COLO668 (cell line): ENCODE measurements around the gene CANT1.

Experiments
- DNase-seq: peaks from one replicate; lab custom pipeline; 2025; ENCODE audit not compliant: unreplicated experiment; lab: John Stamatoyannopoulos, UW

The CANT1 gene

DNA sequence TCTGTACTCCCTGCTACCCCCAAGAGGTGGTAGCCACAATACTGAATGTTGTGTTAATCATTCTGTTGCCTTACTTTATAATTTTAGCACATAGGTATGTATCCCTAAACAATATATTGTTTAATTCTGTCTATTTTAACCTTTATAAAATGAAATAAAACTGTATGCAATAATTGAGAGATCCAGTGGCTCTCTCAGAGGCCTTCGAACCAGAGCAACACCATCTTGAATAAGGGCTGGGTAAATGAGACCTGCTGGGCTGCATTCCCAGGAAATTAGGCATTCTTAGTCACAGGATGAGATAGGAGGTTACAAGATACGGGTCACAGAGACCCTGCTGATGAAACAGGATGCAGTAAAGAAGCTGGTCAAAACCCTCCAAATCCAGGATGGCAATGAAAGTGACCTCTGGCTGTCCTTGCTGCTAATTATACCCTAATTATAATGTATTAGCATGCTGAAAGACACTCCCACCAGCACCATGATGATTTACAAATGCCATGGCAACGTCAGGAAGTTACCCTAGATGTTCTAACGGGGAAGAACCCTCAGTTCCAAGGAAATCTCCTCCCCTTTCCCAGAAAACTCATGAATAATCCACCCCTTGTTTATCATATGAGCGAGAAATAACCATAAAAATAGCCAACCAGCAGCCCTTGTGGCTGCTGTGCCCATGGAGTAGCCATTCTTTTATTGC lies 2.0 kb upstream of the CANT1 start:
- DNase-seq = no peak

DNA sequence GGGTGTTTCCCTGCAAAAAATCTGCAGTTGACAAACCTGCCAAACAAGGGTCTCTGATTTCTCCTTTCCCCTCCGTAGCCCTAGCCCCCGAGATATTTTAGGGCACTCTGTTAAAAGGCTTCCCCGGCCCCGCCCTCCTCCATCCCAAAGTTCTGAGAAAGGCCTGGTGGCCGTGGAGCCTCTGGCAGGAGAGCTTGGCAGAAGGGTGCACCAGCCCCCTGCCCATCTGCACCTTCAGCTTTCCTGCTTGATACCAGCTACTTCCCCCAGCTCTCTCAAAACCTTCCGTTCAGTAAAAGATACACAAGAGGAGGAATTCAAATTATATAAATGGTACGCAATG lies 711 bp upstream of the CANT1 start:
- no peak for DNase-seq

DNA sequence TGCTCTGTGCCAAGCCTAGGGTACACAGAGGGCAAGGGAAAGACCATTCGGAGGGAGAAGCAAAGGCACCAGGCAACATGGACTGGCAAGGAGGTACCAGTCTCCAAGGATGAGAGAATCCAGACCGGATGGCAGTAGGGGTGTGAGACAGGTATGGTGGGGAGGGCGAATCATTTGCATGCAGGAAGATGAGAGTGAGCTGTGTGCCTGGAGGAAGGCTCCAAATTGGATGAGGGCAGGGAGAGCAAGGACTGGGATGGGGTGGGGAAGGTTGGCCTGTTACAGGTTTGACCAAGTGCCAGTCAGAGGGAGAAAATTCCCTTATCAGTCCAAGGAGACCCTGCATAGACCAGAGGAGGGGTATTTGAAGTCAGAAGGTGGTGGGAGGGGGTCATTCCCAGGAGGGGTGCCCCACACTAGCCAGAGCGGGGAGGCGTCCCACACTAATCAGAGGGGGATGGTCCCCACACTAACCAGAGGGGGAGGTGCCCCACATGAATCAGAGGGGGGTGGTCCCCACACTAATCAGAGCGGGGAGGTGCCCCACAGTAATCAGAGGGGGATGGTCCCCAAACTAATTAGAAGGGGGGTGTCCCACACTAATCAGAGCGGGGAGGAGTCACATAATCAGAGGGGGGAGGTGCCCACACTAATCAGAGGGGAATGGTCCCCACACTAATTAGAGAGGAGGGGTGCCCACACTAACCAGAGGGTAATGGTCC lies 737 bp downstream of the CANT1 start:
- no peak for DNase-seq

DNA sequence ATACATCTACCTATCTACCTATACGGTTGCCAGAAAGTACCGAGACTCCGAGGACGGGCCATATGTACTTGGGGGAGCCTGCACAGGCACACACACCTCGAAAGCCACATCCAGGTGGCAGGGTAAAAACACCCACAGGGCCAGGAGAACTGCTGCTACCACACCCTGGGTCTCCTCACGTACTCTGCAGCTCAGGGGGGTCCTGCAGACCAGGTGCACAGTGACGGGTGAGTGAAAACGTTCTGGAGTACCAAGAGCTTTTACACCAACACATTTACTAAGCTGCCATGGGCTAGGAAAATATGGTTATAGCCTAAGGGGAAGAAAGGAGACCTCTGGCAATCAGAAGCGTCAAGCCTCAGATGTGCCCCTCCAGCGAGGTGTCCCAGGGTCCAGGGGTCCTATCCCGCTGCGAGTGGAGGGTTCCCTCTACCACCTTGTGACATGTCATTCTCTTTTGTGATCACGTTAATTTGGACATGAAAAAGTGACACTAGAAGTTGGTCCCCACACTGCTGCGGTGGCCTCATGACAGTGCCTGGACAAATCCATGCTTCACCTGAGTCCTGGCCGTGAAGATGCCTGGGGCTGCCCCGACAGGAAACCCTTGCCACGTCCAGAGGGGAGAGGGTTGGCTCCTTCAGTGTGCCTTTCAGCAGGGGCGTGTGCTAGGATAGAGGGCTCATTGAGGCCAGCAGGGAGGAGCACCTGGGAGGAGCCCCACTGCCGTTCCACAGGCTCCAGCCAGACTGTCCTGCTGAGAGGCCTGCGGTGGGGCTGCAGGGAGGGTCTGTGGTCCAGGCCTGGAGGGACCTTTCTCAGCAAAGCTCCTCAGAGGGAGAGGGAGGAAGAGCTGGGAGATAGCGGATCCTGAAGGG lies 1.8 kb downstream of the CANT1 start:
- no peak for DNase-seq

DNA sequence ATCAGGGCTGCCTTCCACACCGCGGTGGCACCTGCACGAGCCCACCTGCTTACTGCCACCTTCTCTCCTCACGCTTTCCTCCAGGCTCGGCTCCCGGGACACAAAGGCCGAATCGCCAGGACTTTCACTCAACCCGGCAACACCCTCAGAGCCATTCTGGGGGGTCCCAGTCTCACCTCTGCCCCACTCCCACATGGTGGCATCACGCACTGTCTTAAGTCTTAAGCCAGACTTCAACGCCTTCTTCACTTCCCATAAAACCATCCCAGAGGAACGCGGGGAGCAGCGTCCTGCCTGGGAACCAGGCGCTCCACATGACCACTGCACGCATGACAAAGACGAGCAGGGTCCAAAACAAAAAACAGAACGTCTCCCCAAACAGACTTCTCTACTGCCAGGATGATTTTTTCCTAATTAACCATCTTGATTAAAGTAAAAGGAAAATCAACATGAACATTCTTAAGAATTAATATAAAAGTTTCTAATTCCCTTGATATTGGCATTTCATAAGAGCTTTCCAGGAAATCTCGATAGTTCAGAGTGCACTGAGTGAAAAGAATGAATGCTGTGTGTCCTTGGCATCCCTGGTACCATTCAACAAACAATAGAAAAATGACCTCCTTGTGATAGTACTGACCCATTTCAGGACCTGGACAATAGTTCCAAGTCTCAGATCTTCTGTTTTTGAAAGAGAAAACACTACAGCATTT lies 2.6 kb downstream of the CANT1 start:
- no peak for DNase-seq

DNA sequence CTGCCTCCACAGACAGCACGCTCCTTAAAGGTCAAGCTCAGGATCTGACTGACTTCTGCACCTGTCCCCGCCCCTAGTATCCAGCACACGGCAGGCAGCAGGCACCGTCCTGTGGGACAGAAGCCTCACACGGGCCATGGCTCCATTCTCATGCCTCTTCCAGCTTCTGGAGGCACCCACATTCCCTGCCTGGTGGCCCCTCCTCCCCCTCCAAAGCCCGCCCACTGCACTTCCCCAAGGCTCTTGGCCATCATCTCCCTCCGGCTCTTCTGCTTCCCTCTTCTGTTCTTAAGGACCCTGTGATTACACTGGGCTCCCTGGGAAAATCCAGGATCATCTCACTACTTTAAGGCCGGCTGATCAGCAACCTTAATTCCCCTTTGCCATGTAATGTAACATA lies 3.5 kb downstream of the CANT1 start:
- peak; percentile 9 for DNase-seq

DNA sequence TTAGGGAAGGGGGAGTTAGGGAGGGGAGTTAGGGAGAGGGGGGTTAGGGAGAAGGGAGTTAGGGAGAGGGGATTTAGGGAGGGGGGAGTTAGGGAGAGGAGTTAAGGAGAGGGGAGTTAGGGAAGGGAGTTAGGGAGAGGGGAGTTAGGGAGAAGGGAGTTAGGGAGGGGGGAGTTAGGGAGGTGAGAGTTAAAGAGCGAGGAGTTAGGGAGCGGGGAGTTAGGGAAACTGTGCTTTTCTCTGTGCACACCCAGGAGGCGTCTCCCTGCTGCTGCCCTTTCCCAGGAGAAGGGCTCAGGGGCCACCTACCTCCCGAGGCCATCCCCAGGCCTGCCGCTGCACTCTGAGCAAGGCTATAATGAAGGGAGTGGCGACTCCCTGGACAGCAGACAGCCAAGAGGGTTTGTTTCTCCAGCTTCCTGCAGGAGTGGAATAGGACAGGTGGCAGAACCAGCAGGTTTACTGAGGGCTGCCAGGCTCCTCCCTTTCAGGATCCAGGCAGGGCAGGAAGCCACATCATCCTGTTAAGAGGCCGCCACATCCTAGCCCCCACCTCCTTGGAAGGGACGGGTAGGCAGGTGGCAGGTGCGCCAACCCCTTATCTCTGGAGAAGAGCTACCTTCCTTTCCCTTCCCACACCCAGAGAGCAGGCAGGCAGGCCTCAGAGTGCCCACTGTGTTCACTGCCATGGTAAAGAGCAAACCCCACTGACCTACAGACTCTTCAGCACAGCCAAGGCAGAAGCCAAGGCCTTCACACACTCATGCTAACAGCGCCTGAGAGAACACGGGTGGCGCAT lies 4.3 kb downstream of the CANT1 start:
- DNase-seq = peak; percentile 78

DNA sequence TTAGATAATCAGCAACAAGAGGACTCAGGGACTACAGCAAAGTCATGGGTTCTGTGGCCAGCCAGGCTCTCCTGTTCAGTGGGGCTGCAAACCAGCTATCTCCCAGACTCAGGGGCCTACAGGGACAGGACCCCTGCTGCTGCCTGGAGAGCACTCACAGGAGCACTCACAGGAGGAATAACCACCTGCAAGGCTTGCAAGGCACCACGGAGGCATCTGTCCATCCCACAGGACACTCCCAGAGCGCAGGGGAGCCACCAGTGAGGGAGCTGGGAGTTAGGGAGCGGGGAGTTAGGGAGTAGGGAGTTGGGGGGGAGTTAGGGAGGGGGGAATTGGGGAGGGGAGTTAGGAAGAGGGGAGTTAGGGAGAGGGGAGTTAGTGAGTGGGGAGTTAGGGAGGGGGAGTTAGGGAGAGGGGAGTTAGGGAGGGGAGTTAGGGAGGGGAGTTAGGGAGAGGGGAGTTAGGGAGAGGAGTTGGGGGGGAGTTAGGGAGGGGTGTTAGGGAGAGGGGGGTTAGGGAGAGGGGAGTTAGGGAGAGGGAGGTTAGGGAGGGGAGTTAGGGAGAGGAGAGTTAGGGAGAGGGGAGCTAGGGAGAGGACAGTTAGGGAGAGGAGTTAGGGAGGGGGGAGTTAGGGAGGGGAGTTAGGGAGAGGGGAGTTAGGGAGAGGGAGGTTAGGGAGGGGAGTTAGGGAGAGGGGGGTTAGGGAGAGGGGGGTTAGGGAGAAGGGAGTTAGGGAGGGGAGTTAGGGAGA lies 5.7 kb downstream of the CANT1 start:
- DNase-seq = no peak

DNA sequence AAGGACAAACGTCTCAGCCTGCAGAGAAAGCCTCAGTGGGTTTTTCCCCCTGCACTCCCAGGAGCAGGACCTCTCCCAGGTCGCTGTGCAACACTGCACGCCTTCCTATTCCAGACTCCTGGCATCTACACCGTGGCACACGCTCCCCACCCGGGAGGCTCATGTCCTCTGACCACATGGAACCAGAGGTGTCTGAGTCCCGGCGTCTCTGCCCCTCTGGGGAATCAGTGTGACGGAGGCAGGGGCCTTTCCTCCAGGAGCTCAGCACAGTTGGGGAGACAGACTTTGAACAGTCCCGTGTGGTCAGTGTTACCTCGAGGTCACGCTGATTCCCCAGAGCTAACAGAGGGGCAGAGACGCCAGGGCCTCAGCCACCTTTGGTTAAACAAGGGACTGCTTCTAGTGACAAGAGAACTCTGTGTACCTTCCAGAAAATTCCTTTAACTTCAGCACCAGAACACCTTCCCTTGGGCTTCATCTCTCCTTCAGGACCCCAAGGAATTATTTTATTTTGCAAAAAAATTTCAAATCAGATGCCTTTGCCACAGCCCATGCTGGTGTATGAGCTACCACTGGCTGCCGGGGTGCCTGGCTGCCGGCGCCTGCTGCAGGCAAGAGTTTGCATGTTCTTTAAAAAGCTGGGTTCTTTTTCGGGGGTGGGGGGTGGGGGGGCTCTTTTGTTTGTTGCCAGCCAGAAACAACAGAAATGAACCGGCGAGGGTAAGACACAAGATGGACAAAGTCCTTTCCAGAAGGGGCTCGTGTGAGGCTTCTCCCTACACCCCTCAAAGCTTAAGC lies 6.6 kb downstream of the CANT1 start:
- no peak for DNase-seq

DNA sequence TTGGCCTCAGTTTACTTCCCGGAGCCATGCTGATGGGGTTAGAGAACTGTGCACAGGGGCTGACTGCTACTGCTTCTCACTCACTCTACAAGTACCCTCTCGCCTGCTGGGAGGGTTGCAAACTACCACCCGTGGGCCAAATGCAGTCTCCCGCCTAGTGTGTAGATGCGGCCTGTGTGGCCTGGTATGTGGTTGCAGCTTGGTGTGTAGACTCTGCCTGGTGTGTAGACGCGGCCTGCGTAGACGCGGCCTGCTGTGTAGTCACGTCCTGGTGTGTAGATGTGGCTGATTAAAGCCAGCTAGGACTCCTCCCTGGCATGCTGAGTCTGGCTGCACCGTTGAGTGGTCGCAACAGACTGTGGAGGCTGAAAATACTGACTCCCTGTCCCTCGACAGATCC lies 7.3 kb downstream of the CANT1 start:
- no peak for DNase-seq

DNA sequence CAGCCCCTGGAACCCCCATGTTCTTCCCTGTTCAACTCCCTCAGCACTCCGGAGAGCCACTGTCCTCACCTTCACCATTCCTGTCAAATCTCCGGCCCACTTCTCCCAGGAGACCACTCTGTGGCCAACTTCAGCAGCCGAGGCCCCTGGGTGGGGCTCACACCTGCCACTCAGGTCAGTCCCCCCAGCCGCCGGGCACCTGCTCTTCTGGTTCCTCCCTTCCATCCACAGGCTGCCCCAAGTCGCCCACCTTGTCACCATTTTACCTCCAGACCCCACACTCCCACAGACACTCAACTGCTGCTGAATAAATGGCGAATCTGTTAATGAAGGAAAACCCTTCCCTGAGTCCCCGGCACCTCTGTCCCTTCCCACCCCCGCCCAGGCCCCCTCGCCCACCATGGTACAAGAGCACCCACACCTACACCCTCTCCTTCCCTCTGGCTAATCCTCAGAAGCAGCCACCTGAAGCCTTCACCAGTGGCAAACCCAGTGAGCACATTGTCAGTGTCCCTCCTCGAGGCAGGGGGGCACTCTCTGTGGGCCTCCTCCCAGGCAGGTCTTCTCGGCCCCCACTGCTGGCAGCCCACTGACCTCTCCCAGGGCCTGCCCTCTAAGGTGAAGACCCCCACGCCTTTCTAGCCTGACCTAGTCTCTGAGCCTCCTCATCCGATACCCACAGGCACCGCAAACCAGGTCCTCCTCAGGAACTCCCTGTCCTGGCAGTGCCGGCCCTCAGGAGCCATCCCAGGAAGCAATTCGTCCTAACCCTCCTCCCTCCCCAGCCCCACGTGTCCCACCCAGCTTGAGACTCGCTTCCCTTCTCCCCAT lies 8.2 kb downstream of the CANT1 start:
- DNase-seq = no peak

DNA sequence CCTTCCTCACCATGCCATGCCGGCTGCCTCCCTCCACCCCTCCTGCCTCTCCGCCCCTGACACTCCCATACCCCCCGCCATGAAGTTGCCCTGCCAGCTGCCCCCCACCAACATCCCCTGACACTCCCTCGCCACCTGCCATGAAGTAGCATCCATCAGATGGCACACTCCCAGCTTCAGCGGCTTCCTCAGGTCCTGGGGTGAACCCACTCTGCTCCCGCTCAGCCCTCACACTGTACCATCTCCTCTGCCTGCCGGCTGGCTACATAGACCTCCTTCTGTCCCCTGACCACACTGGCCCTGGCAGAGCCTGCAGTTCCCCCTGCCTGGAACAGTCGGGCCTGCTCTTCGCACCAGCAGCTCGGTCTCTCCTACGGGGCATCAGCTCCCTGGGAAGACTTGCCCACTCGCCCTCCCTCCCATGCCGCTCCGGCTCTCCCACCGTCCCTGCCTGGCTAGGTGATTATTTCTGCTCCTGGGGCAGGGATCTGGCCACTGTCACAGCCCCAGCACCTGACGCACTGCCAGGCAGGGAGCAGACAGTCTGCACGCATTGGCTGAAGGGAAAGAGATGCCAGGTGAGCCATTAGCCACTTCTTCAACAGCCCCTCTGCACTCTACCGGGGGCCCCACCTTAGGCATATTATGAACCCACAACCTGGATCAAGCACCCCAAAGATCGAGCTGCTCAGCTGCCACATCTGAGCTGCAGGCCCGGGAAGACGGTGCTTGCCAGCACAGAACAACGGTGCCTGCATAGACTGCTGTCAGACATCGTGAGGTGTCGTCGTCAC lies 9.0 kb downstream of the CANT1 start:
- DNase-seq = no peak

DNA sequence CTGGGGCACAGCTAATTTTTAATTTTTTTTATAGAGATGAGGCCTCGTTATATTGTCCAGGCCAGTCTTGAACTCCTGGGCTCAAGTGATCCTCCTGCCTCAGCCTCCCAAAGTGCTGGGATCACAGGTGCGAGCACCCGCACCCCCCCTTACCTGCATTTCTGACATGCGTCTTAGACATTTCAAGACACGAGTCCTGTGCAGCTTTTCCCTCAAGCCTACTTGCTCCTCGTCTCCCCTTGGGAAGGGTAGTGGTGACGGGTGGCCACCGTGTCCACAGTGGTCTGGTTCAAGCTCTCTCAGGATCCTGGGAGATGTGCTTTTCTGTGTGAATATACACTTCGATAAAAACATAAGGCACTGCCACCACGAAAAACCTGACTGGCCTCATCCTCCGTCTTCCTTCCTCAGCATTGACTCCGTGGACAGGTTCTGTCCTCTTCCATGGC lies 9.6 kb downstream of the CANT1 start:
- no peak for DNase-seq

DNA sequence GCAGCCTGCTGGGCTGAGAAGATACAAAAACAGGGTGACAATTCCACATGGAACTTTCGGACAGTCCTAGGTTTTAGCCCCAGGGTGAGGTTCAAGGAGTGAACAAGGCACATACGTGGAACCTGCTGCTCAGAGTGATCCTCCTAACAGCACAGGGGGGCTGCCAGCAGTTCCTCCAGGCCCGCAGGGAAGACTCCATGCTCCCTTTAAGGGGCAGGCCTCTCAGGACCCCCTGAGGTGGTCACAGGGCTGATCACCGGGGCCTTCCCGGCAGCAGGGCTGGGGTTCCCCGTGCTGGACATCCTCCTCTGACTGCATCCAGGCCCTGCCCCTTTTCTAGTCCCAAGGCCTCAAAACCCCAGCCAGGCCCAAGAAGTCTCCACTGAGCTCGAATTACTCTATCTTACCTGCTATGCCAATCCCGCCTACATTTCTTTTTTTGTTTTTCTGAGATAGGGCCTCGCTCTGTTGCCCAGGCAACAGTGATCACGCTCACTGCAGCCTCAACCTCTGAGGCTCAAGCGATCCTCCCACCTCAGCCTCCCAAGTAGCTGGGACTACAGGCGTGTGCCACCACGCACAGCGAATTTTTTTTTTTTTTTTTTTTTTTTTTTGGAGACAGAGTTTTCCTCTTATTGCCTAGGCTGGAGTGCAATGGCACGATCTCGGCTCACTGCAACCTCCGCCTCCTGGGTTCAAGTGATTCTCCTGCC lies 10.4 kb downstream of the CANT1 start:
- DNase-seq = no peak

DNA sequence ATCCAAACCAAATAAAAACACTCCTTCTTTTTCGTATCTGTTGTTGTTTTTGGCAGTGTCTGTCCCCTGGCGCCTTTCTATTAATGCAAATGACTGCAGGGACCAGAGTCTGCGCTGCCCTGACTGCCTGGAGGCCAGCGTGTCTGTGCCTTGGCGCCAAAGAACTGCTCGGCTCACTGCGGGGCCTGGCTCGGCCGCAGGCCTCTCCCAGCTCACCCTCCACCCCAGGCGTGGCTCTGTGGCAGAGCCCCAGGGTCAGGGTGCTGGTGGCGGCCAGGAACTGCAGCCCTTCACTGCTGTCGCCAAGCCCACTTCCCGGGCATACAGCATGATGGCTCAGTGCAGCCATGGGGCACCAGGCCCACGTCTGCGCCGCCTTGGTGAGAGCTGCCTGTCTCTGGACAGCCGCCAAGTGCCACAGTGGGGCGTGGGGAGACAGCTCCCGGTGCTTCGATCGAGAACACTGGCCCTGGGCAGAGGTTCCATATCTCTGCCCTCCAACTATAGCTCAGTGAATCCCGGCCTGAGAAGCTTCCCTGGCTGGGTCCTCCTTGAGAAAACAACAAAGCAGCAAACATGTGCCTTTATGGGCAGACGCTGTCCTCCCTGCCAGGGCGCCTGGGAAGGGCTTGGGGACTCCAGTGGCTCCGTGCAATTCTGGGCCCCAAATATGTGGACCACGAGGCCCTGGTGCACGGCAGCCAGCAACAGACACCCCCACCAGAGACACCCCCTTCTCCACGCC lies 11.1 kb downstream of the CANT1 start:
- DNase-seq = no peak

DNA sequence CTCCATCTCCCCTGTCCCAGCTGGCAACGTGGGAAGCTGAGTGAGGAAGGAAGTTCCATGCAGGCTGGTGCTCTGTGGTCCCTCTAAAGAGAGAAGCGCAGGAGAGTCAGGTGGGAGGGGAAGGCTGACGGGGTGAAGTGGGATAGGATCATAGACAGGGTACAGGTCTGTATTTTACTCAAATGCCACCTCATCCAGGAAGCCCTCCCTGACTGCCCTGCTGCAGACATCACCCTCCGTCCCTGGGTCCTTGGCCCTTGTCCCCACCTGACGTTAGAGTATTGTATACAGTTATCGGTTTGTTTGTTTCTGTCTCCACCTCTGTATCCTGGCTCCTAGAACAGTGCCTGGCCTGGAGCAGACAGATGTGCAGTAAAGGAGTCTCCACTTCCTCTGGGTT lies 11.7 kb downstream of the CANT1 start:
- no peak for DNase-seq
